NCI-H1092 (cell line): ENCODE measurements around the gene ZBTB20.
"Not testable (repeated sequence)": the region's sequence is repeated elsewhere in the genome, so short reads cannot be mapped to it uniquely, and the experiment has no call there.

Experiments
- DNase-seq: peaks from one replicate; lab custom pipeline; 2025; lab: John Stamatoyannopoulos, UW

ZBTB20 gene

GRCh38 chr3:114831861-114832260 lies 315.2 kb downstream of the ZBTB20 start:
- DNase-seq: no peak

- DNase-seq: no peak
These were observed 316.4 kb downstream of the ZBTB20 start for GRCh38 chr3:114830652-114831051.

- DNase-seq: no peak
These were observed 317.3 kb downstream of the ZBTB20 start for GRCh38 chr3:114829783-114830182.

GRCh38 chr3:114827495-114827894 lies 319.6 kb downstream of the ZBTB20 start:
- DNase-seq: peak; percentile 36

- DNase-seq: no peak
These were observed 323.1 kb downstream of the ZBTB20 start for GRCh38 chr3:114824014-114824413.

GRCh38 chr3:114823061-114823460 lies 324.0 kb downstream of the ZBTB20 start:
- no peak for DNase-seq

- DNase-seq: no peak
These were observed 331.0 kb downstream of the ZBTB20 start for GRCh38 chr3:114816052-114816451.

- DNase-seq: not testable (repeated sequence)
These were observed 334.4 kb downstream of the ZBTB20 start for GRCh38 chr3:114812541-114813238.

- DNase-seq: no peak
These were observed 337.2 kb downstream of the ZBTB20 start for GRCh38 chr3:114809668-114810413.

GRCh38 chr3:114804099-114804498 lies 343.0 kb downstream of the ZBTB20 start:
- no peak for DNase-seq

GRCh38 chr3:114803042-114803695 lies 343.9 kb downstream of the ZBTB20 start:
- no peak for DNase-seq

GRCh38 chr3:114800272-114801031 lies 346.6 kb downstream of the ZBTB20 start:
- DNase-seq: no peak

- no peak for DNase-seq
These were observed 347.3 kb downstream of the ZBTB20 start for GRCh38 chr3:114799816-114800215.

GRCh38 chr3:114796796-114797195 lies 350.3 kb downstream of the ZBTB20 start:
- no peak for DNase-seq

GRCh38 chr3:114794894-114795630 lies 352.0 kb downstream of the ZBTB20 start:
- DNase-seq: no peak

- no peak for DNase-seq
These were observed 354.7 kb downstream of the ZBTB20 start for GRCh38 chr3:114792159-114792918.

- DNase-seq: no peak
These were observed 356.3 kb downstream of the ZBTB20 start for GRCh38 chr3:114790752-114791151.

GRCh38 chr3:114789803-114790202 lies 357.3 kb downstream of the ZBTB20 start:
- DNase-seq: no peak

- DNase-seq: no peak
These were observed 371.7 kb downstream of the ZBTB20 start for GRCh38 chr3:114775395-114775794.

GRCh38 chr3:114770874-114771273 lies 376.2 kb downstream of the ZBTB20 start:
- no peak for DNase-seq

GRCh38 chr3:114764056-114764492 lies 383.0 kb downstream of the ZBTB20 start:
- DNase-seq: no peak
